Measurements from ENCODE around the gene PBLD.
"Not testable (repeated sequence)": the region's sequence is repeated elsewhere in the genome, so short reads cannot be mapped to it uniquely, and the experiment has no call there.

PBLD gene

GRCh38 chr10:68330852-68331454, 1.8 kb downstream of the PBLD start:
- peak overlapping the region; percentile 93 for H3K18ac ChIP-seq (ENCODE audit: low read depth in 1 of 2, low read length in 2 of 2)
- H2BK12ac ChIP-seq (ENCODE audit: low read length in 2 of 2) = peak overlapping the region; percentile 19 to 66
- peak overlapping the region; percentile 88 for H4K91ac ChIP-seq (ENCODE audit: low read length)
- peak overlapping the region in 1 of 2 experiments; percentile 36 for H3K14ac ChIP-seq (ENCODE audit: low read length in 2 of 2)
- peak overlapping the region; percentile 99 for H3K27ac ChIP-seq (ENCODE audit: low read length, poor library complexity, severe bottlenecking)
- H3K9ac ChIP-seq (ENCODE audit: low read length) = peak overlapping the region; percentile 100
- H3K79me1 ChIP-seq (replicated peaks; ENCODE audit: low read length, poor library complexity, severe bottlenecking) = peaks cover 8% of the 10 kb centered on the region
- H2AFZ ChIP-seq (ENCODE audit: low read depth, low read length) = peak overlapping the region; percentile 31
- no peak for DNase-seq
- WGBS = 56% methylated on average over 29 of the region's 29 CpGs
- H2BK120ac ChIP-seq (ENCODE audit: low read depth, low read length) = peak overlapping the region; percentile 42
- H2BK15ac ChIP-seq (ENCODE audit: low read depth, poor library complexity, severe bottlenecking) = peak overlapping the region; percentile 49
- peak overlapping the region in 1 of 2 experiments; percentile 85 for H3K23ac ChIP-seq (ENCODE audit: low read length in 2 of 2)
- H3K4me2 ChIP-seq (ENCODE audit: low read length, poor library complexity, severe bottlenecking) = peak overlapping the region; percentile 72
- H3K27me3 ChIP-seq (ENCODE audit: control insufficient read depth in 1 of 2, insufficient read depth in 1 of 2, low read length in 2 of 2) = no peaks in the 10 kb centered on the region
- no peaks in the 10 kb centered on the region for H3K9me3 ChIP-seq (ENCODE audit: control insufficient read depth, low read length)
- peak overlapping the region; percentile 70 to 96 for H3K4me3 ChIP-seq (ENCODE audit: insufficient read depth in 1 of 2, low read depth in 1 of 2, low read length in 2 of 2)
- peaks cover 0 to 3% of the 10 kb centered on the region in 2 experiments for H3K36me3 ChIP-seq (ENCODE audit: control insufficient read depth in 1 of 2, insufficient read depth in 2 of 2, low read depth in 1 of 2, low read length in 2 of 2)
- peak overlapping the region; percentile 86 to 96 for H3K4ac ChIP-seq (ENCODE audit: low read depth in 1 of 2, low read length in 2 of 2)
- H3K4me1 ChIP-seq (ENCODE audit: control insufficient read depth, insufficient read depth, low read depth, low read length) = peaks cover 3% of the 10 kb centered on the region
- H4K8ac ChIP-seq (ENCODE audit: low read length) = peak overlapping the region; percentile 95
- H2AK5ac ChIP-seq (ENCODE audit: low read length, severe bottlenecking) = peak overlapping the region; percentile 85
- peak overlapping the region; percentile 79 for H2BK5ac ChIP-seq (ENCODE audit: low read depth, low read length, poor library complexity, severe bottlenecking)

GRCh38 chr10:68329506-68329861, 3.2 kb downstream of the PBLD start:
- WGBS = 100% methylated on average over 1 of the region's 1 CpG

GRCh38 chr10:68327889-68328786, 4.6 kb downstream of the PBLD start:
- Histone ChIP-seq H2BK12ac (ENCODE audit: low read length in 2 of 2) (no peak overlapping the region), H3K4me3 (ENCODE audit: insufficient read depth in 1 of 2, low read depth in 1 of 2, low read length in 2 of 2) (peak overlapping the region in 1 of 2 experiments; percentile 34), H3K79me1 (replicated peaks; ENCODE audit: low read length, poor library complexity, severe bottlenecking) (peaks cover 9% of the 10 kb centered on the region), H3K27ac (ENCODE audit: low read length, poor library complexity, severe bottlenecking) (peak overlapping the region; percentile 62), H2AFZ (ENCODE audit: low read depth, low read length) (no peak overlapping the region), H3K9me3 (ENCODE audit: control insufficient read depth, low read length) (no peaks in the 10 kb centered on the region), H3K14ac (ENCODE audit: low read length in 2 of 2) (no peak overlapping the region), H3K36me3 (ENCODE audit: control insufficient read depth in 1 of 2, insufficient read depth in 2 of 2, low read depth in 1 of 2, low read length in 2 of 2) (no peaks in the 10 kb centered on the region), H2BK5ac (ENCODE audit: low read depth, low read length, poor library complexity, severe bottlenecking) (no peak overlapping the region), H2BK120ac (ENCODE audit: low read depth, low read length) (no peak overlapping the region), H3K4ac (ENCODE audit: low read depth in 1 of 2, low read length in 2 of 2) (no peak overlapping the region), H3K4me2 (ENCODE audit: low read length, poor library complexity, severe bottlenecking) (no peak overlapping the region), H4K8ac (ENCODE audit: low read length) (no peak overlapping the region), H2AK5ac (ENCODE audit: low read length, severe bottlenecking) (no peak overlapping the region), H3K27me3 (ENCODE audit: control insufficient read depth in 1 of 2, insufficient read depth in 1 of 2, low read length in 2 of 2) (no peaks in the 10 kb centered on the region), H4K91ac (ENCODE audit: low read length) (no peak overlapping the region), H3K23ac (ENCODE audit: low read length in 2 of 2) (no peak overlapping the region), H3K18ac (ENCODE audit: low read depth in 1 of 2, low read length in 2 of 2) (peak overlapping the region in 1 of 2 experiments; percentile 66), H2BK15ac (ENCODE audit: low read depth, poor library complexity, severe bottlenecking) (no peak overlapping the region), H3K4me1 (ENCODE audit: control insufficient read depth, insufficient read depth, low read depth, low read length) (peaks cover 3% of the 10 kb centered on the region), H3K9ac (ENCODE audit: low read length) (peak overlapping the region; percentile 100)
- DNase-seq = peak; percentile 90
- WGBS = 37% methylated on average over 4 of the region's 4 CpGs

More at GRCh38 chr10:68329506-68329861, 3.2 kb downstream of the PBLD start:
- peak overlapping the region; percentile 100 for H3K9ac ChIP-seq (ENCODE audit: low read length)
- H3K36me3 ChIP-seq (ENCODE audit: control insufficient read depth in 1 of 2, insufficient read depth in 2 of 2, low read depth in 1 of 2, low read length in 2 of 2) = no peaks in the 10 kb centered on the region
- no peak overlapping the region for H3K27ac ChIP-seq (ENCODE audit: low read length, poor library complexity, severe bottlenecking)
- peaks cover 8% of the 10 kb centered on the region for H3K79me1 ChIP-seq (replicated peaks; ENCODE audit: low read length, poor library complexity, severe bottlenecking)
- H4K91ac ChIP-seq (ENCODE audit: low read length) = no peak overlapping the region
- no peak overlapping the region for H2BK12ac ChIP-seq (ENCODE audit: low read length in 2 of 2)
- no peaks in the 10 kb centered on the region for H3K27me3 ChIP-seq (ENCODE audit: control insufficient read depth in 1 of 2, insufficient read depth in 1 of 2, low read length in 2 of 2)
- H3K4ac ChIP-seq (ENCODE audit: low read depth in 1 of 2, low read length in 2 of 2) = no peak overlapping the region
- no peak overlapping the region for H4K8ac ChIP-seq (ENCODE audit: low read length)
- H2AFZ ChIP-seq (ENCODE audit: low read depth, low read length) = no peak overlapping the region
- H3K23ac ChIP-seq (ENCODE audit: low read length in 2 of 2) = no peak overlapping the region
- peaks cover 3% of the 10 kb centered on the region for H3K4me1 ChIP-seq (ENCODE audit: control insufficient read depth, insufficient read depth, low read depth, low read length)
- H3K18ac ChIP-seq (ENCODE audit: low read depth in 1 of 2, low read length in 2 of 2) = no peak overlapping the region
- DNase-seq = no peak
- H3K4me3 ChIP-seq (ENCODE audit: insufficient read depth in 1 of 2, low read depth in 1 of 2, low read length in 2 of 2) = no peak overlapping the region
- peak overlapping the region; percentile 56 for H2AK5ac ChIP-seq (ENCODE audit: low read length, severe bottlenecking)
- no peaks in the 10 kb centered on the region for H3K9me3 ChIP-seq (ENCODE audit: control insufficient read depth, low read length)
- no peak overlapping the region for H2BK15ac ChIP-seq (ENCODE audit: low read depth, poor library complexity, severe bottlenecking)
- no peak overlapping the region for H2BK120ac ChIP-seq (ENCODE audit: low read depth, low read length)
- no peak overlapping the region for H3K14ac ChIP-seq (ENCODE audit: low read length in 2 of 2)
- no peak overlapping the region for H3K4me2 ChIP-seq (ENCODE audit: low read length, poor library complexity, severe bottlenecking)
- H2BK5ac ChIP-seq (ENCODE audit: low read depth, low read length, poor library complexity, severe bottlenecking) = no peak overlapping the region

- not testable (repeated sequence) for H2AFZ ChIP-seq (ENCODE audit: low read depth, low read length); H3K9ac ChIP-seq (ENCODE audit: low read length); H2BK12ac ChIP-seq (ENCODE audit: low read length in 2 of 2); H3K14ac ChIP-seq (ENCODE audit: low read length in 2 of 2); H3K9me3 ChIP-seq (ENCODE audit: control insufficient read depth, low read length); H3K36me3 ChIP-seq (ENCODE audit: control insufficient read depth in 1 of 2, insufficient read depth in 2 of 2, low read depth in 1 of 2, low read length in 2 of 2); H3K79me1 ChIP-seq (replicated peaks; ENCODE audit: low read length, poor library complexity, severe bottlenecking); H3K27ac ChIP-seq (ENCODE audit: low read length, poor library complexity, severe bottlenecking); H2AK5ac ChIP-seq (ENCODE audit: low read length, severe bottlenecking); H3K4me2 ChIP-seq (ENCODE audit: low read length, poor library complexity, severe bottlenecking); H2BK15ac ChIP-seq (ENCODE audit: low read depth, poor library complexity, severe bottlenecking); DNase-seq; H3K23ac ChIP-seq (ENCODE audit: low read length in 2 of 2); H3K4me1 ChIP-seq (ENCODE audit: control insufficient read depth, insufficient read depth, low read depth, low read length); H2BK120ac ChIP-seq (ENCODE audit: low read depth, low read length); H2BK5ac ChIP-seq (ENCODE audit: low read depth, low read length, poor library complexity, severe bottlenecking); H4K8ac ChIP-seq (ENCODE audit: low read length); H3K18ac ChIP-seq (ENCODE audit: low read depth in 1 of 2, low read length in 2 of 2); H3K4me3 ChIP-seq (ENCODE audit: insufficient read depth in 1 of 2, low read depth in 1 of 2, low read length in 2 of 2); H3K27me3 ChIP-seq (ENCODE audit: control insufficient read depth in 1 of 2, insufficient read depth in 1 of 2, low read length in 2 of 2); H3K4ac ChIP-seq (ENCODE audit: low read depth in 1 of 2, low read length in 2 of 2); H4K91ac ChIP-seq (ENCODE audit: low read length)
- 91% methylated on average over 4 of the region's 4 CpGs for WGBS
Measured at GRCh38 chr10:68324396-68324795, 8.3 kb downstream of the PBLD start.

All from mesenchymal stem cell (in vitro differentiated cells and primary cell).